ENCODE results near the gene CELA1. TPM values are rescaled to one million over a fixed set of nuclear protein-coding genes. Genes with fewer than 3 reads are reported as not detected.

Gene CELA1
- total RNA-seq, 1 experiment from 2014 or later, result not detected

DNA sequence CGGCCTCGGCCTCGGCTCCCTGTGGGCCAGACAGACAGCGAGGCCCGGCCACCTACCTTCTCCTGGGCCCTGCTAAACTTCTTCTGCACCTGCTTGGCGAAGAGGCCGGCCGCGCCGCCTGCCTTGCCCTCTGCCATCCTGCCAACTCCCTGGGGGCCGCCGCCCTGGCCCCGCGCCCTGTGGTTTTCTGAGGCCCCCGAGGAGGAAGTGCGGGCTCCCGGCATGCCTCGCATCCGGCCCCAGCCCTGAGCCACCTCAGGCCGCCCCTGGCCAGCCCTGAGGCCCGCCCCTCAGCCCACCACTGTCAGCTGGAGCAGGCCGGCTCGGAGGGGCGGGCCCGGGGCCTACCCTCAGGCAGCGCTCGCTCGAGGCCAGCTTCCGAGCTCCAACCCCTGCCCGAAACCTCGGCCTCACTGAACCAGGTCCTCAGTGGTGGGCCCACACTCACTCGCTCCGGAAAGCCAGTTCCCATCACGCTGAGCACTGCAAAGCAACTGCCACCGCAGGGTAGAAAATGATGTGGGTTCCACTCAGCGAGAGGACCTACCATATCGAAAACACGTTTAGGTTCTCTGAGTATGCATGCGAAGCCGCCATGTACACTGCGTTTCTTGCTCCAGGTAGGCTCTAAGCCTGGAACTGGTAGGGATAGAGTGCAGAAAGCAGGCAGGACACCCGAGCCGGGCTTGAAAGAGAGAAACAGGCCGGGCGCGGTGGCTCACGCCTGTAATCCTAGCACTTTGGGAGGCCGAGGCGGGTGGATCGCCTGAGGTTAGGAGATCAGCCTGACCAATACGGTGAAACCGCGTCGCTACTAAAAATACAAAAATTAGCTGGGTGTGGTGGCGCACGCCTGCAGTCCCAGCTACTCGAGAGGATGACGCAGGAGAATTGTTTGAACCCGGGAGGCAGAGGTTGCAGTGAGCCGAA is 22.2 kb downstream of the CELA1 start, which contains the start of gene BIN2 (continued):
- TF ChIP-seq, protein P1, sequence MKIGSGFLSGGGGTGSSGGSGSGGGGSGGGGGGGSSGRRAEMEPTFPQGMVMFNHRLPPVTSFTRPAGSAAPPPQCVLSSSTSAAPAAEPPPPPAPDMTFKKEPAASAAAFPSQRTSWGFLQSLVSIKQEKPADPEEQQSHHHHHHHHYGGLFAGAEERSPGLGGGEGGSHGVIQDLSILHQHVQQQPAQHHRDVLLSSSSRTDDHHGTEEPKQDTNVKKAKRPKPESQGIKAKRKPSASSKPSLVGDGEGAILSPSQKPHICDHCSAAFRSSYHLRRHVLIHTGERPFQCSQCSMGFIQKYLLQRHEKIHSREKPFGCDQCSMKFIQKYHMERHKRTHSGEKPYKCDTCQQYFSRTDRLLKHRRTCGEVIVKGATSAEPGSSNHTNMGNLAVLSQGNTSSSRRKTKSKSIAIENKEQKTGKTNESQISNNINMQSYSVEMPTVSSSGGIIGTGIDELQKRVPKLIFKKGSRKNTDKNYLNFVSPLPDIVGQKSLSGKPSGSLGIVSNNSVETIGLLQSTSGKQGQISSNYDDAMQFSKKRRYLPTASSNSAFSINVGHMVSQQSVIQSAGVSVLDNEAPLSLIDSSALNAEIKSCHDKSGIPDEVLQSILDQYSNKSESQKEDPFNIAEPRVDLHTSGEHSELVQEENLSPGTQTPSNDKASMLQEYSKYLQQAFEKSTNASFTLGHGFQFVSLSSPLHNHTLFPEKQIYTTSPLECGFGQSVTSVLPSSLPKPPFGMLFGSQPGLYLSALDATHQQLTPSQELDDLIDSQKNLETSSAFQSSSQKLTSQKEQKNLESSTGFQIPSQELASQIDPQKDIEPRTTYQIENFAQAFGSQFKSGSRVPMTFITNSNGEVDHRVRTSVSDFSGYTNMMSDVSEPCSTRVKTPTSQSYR (CRISPR knock-in tag; IDR thresholded peaks at IDR 0.05), result no peak
- TF ChIP-seq GTF2I (CRISPR knock-in tag; conservative IDR thresholded peaks at IDR 0.05), result no peak
- TF ChIP-seq, protein P2, sequence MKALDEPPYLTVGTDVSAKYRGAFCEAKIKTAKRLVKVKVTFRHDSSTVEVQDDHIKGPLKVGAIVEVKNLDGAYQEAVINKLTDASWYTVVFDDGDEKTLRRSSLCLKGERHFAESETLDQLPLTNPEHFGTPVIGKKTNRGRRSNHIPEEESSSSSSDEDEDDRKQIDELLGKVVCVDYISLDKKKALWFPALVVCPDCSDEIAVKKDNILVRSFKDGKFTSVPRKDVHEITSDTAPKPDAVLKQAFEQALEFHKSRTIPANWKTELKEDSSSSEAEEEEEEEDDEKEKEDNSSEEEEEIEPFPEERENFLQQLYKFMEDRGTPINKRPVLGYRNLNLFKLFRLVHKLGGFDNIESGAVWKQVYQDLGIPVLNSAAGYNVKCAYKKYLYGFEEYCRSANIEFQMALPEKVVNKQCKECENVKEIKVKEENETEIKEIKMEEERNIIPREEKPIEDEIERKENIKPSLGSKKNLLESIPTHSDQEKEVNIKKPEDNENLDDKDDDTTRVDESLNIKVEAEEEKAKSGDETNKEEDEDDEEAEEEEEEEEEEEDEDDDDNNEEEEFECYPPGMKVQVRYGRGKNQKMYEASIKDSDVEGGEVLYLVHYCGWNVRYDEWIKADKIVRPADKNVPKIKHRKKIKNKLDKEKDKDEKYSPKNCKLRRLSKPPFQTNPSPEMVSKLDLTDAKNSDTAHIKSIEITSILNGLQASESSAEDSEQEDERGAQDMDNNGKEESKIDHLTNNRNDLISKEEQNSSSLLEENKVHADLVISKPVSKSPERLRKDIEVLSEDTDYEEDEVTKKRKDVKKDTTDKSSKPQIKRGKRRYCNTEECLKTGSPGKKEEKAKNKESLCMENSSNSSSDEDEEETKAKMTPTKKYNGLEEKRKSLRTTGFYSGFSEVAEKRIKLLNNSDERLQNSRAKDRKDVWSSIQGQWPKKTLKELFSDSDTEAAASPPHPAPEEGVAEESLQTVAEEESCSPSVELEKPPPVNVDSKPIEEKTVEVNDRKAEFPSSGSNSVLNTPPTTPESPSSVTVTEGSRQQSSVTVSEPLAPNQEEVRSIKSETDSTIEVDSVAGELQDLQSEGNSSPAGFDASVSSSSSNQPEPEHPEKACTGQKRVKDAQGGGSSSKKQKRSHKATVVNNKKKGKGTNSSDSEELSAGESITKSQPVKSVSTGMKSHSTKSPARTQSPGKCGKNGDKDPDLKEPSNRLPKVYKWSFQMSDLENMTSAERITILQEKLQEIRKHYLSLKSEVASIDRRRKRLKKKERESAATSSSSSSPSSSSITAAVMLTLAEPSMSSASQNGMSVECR (CRISPR knock-in tag; IDR thresholded peaks at IDR 0.05; ENCODE audit: borderline replicate concordance), result no peak

DNA sequence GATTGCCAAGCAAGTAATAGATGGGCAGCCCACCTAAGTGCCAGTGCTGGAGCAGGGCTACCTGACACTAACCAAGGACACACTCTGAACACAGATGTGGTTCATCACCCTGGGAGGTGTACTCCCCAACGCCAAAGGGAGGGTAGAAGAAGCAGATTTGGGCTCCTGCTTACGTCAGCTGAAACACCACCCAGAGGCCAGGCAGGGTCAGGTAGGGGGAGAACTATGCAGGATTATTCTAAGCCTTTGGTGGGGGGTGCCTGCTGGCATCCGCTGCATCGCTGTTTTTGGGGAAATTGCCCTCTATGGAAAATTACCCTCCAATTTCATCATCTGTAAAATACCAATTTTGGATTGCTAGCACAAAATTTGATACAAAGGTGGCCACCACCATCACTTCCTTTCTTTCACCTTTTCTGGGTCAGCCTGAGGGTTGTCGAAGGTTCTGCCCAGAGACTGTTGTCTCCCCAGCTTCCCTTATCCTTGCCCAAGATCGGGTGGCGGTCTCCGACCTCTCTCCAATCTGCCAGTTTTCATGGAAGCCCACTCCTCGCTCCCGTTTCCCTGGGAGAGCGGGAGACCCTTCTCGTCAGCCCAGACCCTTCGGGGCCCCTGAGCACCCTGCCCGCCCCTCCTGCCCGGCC is 23.0 kb downstream of the CELA1 start:
- Mint-ChIP-seq H3K4me3 (no peak overlapping the region), H3K27ac (no peak overlapping the region), H3K9me3 (no peaks in the 10 kb centered on the region), H3K36me3 (no peaks in the 10 kb centered on the region), H3K4me1 (peaks cover 33% of the 10 kb centered on the region), H3K27me3 (ENCODE audit: low read depth) (no peaks in the 10 kb centered on the region)
- ATAC-seq (no peak), DNase-seq (ENCODE audit: low spot score) (no peak)
- POLR2A ChIA-PET, result interaction anchor here (0.7 kb wide), 1 partner anchor 297 kb away, joined by 3 read pairs; the partner anchor contains the start of gene SLC11A2
- CTCF ChIA-PET, result interaction anchor here (1.0 to 1.4 kb wide), 2 partner anchors 18 to 61 kb away, joined by 3 to 4 read pairs; no protein-coding TSS in a partner anchor
- TF ChIP-seq SMAD4 (CRISPR knock-in tag; IDR thresholded peaks at IDR 0.05) (no peak), TP53 (CRISPR knock-in tag; IDR thresholded peaks at IDR 0.05) (no peak), EMX1 (CRISPR knock-in tag; IDR thresholded peaks at IDR 0.05) (no peak), CREB1 (CRISPR knock-in tag; IDR thresholded peaks at IDR 0.05) (no peak), FOXK1 (CRISPR knock-in tag; IDR thresholded peaks at IDR 0.05) (no peak), NR1H2 (CRISPR knock-in tag; IDR thresholded peaks at IDR 0.05) (no peak)
- TF ChIP-seq, protein P3, sequence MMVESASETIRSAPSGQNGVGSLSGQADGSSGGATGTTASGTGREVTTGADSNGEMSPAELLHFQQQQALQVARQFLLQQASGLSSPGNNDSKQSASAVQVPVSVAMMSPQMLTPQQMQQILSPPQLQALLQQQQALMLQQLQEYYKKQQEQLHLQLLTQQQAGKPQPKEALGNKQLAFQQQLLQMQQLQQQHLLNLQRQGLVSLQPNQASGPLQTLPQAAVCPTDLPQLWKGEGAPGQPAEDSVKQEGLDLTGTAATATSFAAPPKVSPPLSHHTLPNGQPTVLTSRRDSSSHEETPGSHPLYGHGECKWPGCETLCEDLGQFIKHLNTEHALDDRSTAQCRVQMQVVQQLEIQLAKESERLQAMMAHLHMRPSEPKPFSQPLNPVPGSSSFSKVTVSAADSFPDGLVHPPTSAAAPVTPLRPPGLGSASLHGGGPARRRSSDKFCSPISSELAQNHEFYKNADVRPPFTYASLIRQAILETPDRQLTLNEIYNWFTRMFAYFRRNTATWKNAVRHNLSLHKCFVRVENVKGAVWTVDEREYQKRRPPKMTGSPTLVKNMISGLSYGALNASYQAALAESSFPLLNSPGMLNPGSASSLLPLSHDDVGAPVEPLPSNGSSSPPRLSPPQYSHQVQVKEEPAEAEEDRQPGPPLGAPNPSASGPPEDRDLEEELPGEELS (CRISPR knock-in tag; IDR thresholded peaks at IDR 0.05), result no peak
- TF ChIP-seq, protein P4, sequence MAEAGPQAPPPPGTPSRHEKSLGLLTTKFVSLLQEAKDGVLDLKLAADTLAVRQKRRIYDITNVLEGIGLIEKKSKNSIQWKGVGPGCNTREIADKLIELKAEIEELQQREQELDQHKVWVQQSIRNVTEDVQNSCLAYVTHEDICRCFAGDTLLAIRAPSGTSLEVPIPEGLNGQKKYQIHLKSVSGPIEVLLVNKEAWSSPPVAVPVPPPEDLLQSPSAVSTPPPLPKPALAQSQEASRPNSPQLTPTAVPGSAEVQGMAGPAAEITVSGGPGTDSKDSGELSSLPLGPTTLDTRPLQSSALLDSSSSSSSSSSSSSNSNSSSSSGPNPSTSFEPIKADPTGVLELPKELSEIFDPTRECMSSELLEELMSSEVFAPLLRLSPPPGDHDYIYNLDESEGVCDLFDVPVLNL (CRISPR knock-in tag; IDR thresholded peaks at IDR 0.05; ENCODE audit: borderline replicate concordance, low read depth), result no peak
- TF ChIP-seq, protein P5, sequence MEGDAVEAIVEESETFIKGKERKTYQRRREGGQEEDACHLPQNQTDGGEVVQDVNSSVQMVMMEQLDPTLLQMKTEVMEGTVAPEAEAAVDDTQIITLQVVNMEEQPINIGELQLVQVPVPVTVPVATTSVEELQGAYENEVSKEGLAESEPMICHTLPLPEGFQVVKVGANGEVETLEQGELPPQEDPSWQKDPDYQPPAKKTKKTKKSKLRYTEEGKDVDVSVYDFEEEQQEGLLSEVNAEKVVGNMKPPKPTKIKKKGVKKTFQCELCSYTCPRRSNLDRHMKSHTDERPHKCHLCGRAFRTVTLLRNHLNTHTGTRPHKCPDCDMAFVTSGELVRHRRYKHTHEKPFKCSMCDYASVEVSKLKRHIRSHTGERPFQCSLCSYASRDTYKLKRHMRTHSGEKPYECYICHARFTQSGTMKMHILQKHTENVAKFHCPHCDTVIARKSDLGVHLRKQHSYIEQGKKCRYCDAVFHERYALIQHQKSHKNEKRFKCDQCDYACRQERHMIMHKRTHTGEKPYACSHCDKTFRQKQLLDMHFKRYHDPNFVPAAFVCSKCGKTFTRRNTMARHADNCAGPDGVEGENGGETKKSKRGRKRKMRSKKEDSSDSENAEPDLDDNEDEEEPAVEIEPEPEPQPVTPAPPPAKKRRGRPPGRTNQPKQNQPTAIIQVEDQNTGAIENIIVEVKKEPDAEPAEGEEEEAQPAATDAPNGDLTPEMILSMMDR (IDR thresholded peaks at IDR 0.05), result no peak
